Measurements from ENCODE around the gene B3GAT1.

B3GAT1 gene

GRCh38 chr11:134330611-134331353 lies 81.3 kb downstream of the B3GAT1 start:
- H3K9ac ChIP-seq (ENCODE audit: low read depth in 1 of 2, low read length in 2 of 2), result peak overlapping the region; percentile 2 to 36
- peaks cover 8 to 13% of the 10 kb centered on the region in 2 donors for H3K4me1 ChIP-seq (ENCODE audit: control insufficient read depth in 1 of 2, insufficient read depth in 2 of 2, low read length in 2 of 2)
- no peaks in the 10 kb centered on the region for H3K9me3 ChIP-seq (ENCODE audit: control insufficient read depth in 1 of 2, low read length in 2 of 2)
- no peaks in the 10 kb centered on the region for H3K36me3 ChIP-seq (ENCODE audit: control insufficient read depth in 1 of 2, insufficient read depth in 2 of 2, low read length in 2 of 2)
- peaks cover 0 to 4% of the 10 kb centered on the region in 2 donors for H3K27me3 ChIP-seq (ENCODE audit: control insufficient read depth in 1 of 2, insufficient read depth in 2 of 2, low read length in 2 of 2)
- H3K4me3 ChIP-seq (ENCODE audit: low read depth in 1 of 2, low read length in 2 of 2), result peak overlapping the region; percentile 48 to 65
- H3K27ac ChIP-seq (ENCODE audit: low read depth, low read length), result no peak overlapping the region

Measured in duodenal mucosa (tissue), 2 donors.